GM19025 (cell line): ENCODE data around the gene SAC3D1.
A peak's percentile ranks its signal among the peaks of the same experiment; 100 is the strongest.
"Not testable (repeated sequence)": the region's sequence is repeated elsewhere in the genome, so short reads cannot be mapped to it uniquely, and the experiment has no call there.

Experiments used
- ATAC-seq: cut with Tn5 transposase; IDR thresholded peaks from one replicate; pipeline ENCODE4 v1.9.1; 2021; ENCODE audit warnings: mild to moderate bottlenecking, low read depth, moderate library complexity; ENCODE audit not compliant: unreplicated experiment

Gene SAC3D1

GRCh38 chr11:65040847-65041622 lies at the start of gene SAC3D1:
SAC3D1 (plus strand) TSS chr11:65041210; CDS start chr11:65041293, 83 bp downstream.
- ATAC-seq = peak; percentile 86

- ATAC-seq = no peak
Measured at GRCh38 chr11:64994318-64994717, 46.7 kb upstream of the SAC3D1 start.

GRCh38 chr11:64996327-64996709 lies 44.7 kb upstream of the SAC3D1 start:
- no peak for ATAC-seq

- ATAC-seq = no peak
Measured at GRCh38 chr11:64996710-64997380, 44.2 kb upstream of the SAC3D1 start, which contains the start of gene BATF2. BATF2 (minus strand) TSS chr11:64996971; CDS start chr11:64996914, 57 bp downstream.

GRCh38 chr11:64998141-64998540 lies 42.9 kb upstream of the SAC3D1 start:
- no peak for ATAC-seq

GRCh38 chr11:64998690-64999431 lies 42.1 kb upstream of the SAC3D1 start:
- ATAC-seq = no peak

- no peak for ATAC-seq
Measured at GRCh38 chr11:64999478-64999877, 41.5 kb upstream of the SAC3D1 start.

- no peak for ATAC-seq
Measured at GRCh38 chr11:65002706-65003105, 38.3 kb upstream of the SAC3D1 start.

GRCh38 chr11:65003282-65003681 lies 37.7 kb upstream of the SAC3D1 start:
- ATAC-seq = no peak

GRCh38 chr11:65003968-65004367 lies 37.0 kb upstream of the SAC3D1 start:
- not testable (repeated sequence) for ATAC-seq

GRCh38 chr11:65008016-65008415 lies 33.0 kb upstream of the SAC3D1 start:
- ATAC-seq = no peak

- ATAC-seq = no peak
Measured at GRCh38 chr11:65008873-65009272, 32.1 kb upstream of the SAC3D1 start.

GRCh38 chr11:65013130-65013887 lies 27.7 kb upstream of the SAC3D1 start:
- ATAC-seq = peak; percentile 61

GRCh38 chr11:65013888-65014725 lies 26.9 kb upstream of the SAC3D1 start, which contains the start of gene ARL2:
ARL2 (plus strand) TSS chr11:65014160; CDS start chr11:65014208, 48 bp downstream.
- ATAC-seq = peak; percentile 69

- no peak for ATAC-seq
Measured at GRCh38 chr11:65014726-65015227, 26.2 kb upstream of the SAC3D1 start.

GRCh38 chr11:65016705-65017104 lies 24.3 kb upstream of the SAC3D1 start:
- ATAC-seq = no peak

GRCh38 chr11:65017937-65018336 lies 23.1 kb upstream of the SAC3D1 start:
- ATAC-seq = no peak

- no peak for ATAC-seq
Measured at GRCh38 chr11:65019824-65020223, 21.2 kb upstream of the SAC3D1 start.

- no peak for ATAC-seq
Measured at GRCh38 chr11:65021003-65021402, 20.0 kb upstream of the SAC3D1 start.
